PC-9 (cell line): ENCODE measurements around the gene CPNE4. TPM values are rescaled to one million over a fixed set of nuclear protein-coding genes. Genes with fewer than 3 reads are reported as not detected.

Source experiments
- BruUV-seq: library from RNA; stranded (reverse); fragments of 400-500 nt; replicated peaks from 2 replicates; lab custom pipeline; 2021; lab: Mats Ljungman, UMichigan
- CTCF ChIA-PET: fragments of 300-600 bp; sonication (Branson Sonifier 250); formaldehyde crosslinking; loops from one replicate; lab custom pipeline; 2022; ENCODE audit warnings: antibody characterized with exemption; lab: Charles Lee
- POLR2A ChIA-PET: fragments of 300-600 bp; sonication (Branson Sonifier 250); formaldehyde crosslinking; loops from one replicate; lab custom pipeline; 2022; ENCODE audit warnings: antibody characterized with exemption; ENCODE audit not compliant: unreplicated experiment; lab: Charles Lee
- DNase-seq, 2 experiments: peaks; one replicate each; pipeline versions ENCODE4 v3.0.0 to v3.0.0-alpha.2; 2015 to 2022; ENCODE audit warnings: mixed read lengths in 1 of 2
- H2AFZ ChIP-seq: fragments of 200-600 bp; sonication (generic); 2 replicates; pipeline ENCODE4 v1.8.1; 2017; ENCODE audit warnings: antibody characterized with exemption
- H3F3A ChIP-seq: fragments of 200-600 bp; sonication (generic); 2 replicates; pipeline ENCODE4 v1.8.1; 2017; ENCODE audit warnings: antibody characterized with exemption, mild to moderate bottlenecking, low read depth; ENCODE audit not compliant: insufficient read depth
- H3K27ac ChIP-seq: fragments of 200-600 bp; sonication (generic); 2 replicates; pipeline ENCODE4 v1.6.1; 2016; ENCODE audit warnings: mixed run types
- H3K27me3 ChIP-seq: fragments of 200-600 bp; sonication (generic); 2 replicates; pipeline ENCODE4 v1.6.1; 2016; ENCODE audit warnings: low read depth, mixed run types; ENCODE audit not compliant: insufficient read depth
- H3K36me3 ChIP-seq: fragments of 200-600 bp; sonication (generic); 2 replicates; pipeline ENCODE4 v1.6.1; 2016; ENCODE audit warnings: low read depth, mixed run types
- H3K4me1 ChIP-seq: fragments of 200-600 bp; sonication (generic); replicated peaks from 2 replicates; pipeline ENCODE4 v1.6.1; 2016; ENCODE audit warnings: mixed run types; ENCODE audit not compliant: insufficient read depth
- H3K4me2 ChIP-seq: fragments of 200-600 bp; sonication (generic); 2 replicates; pipeline ENCODE4 v1.6.1; 2017; ENCODE audit warnings: mixed run types
- H3K4me3 ChIP-seq: fragments of 200-600 bp; sonication (generic); 2 replicates; pipeline ENCODE4 v1.6.1; 2016; ENCODE audit warnings: mixed run types
- H3K79me2 ChIP-seq: fragments of 200-600 bp; sonication (generic); 2 replicates; pipeline ENCODE4 v1.6.1; 2017; ENCODE audit warnings: low read depth, mixed run types
- H3K9me2 ChIP-seq: fragments of 200-600 bp; sonication (generic); 2 replicates; pipeline ENCODE4 v1.8.1; 2017; ENCODE audit warnings: mild to moderate bottlenecking; ENCODE audit not compliant: insufficient read depth
- H3K9me3 ChIP-seq: fragments of 200-600 bp; sonication (generic); 2 replicates; pipeline ENCODE4 v1.8.1; 2016; ENCODE audit warnings: low read depth; ENCODE audit not compliant: insufficient read depth
- H4K20me1 ChIP-seq: fragments of 200-600 bp; sonication (generic); 2 replicates; pipeline ENCODE4 v1.8.1; 2017; ENCODE audit not compliant: insufficient read depth
- CTCF ChIP-seq: fragments of 200-600 bp; sonication (generic); conservative IDR thresholded peaks from 2 replicates; pipeline ENCODE4 v1.6.1; 2017; ENCODE audit warnings: mixed run types, antibody characterized with exemption, mild to moderate bottlenecking, moderate library complexity
- EZH2 ChIP-seq: fragments of 200-600 bp; sonication (generic); IDR thresholded peaks from 2 replicates; pipeline ENCODE4 v1.8.0; 2017; ENCODE audit warnings: antibody characterized with exemption, low read depth
- intact Hi-C: fragments of 100-400 bp; cut with micrococcal nuclease; formaldehyde crosslinking; loops from one replicate; pipeline ENCODE4 v1.10.0; 2022; ENCODE audit not compliant: unreplicated experiment
- total RNA-seq: library from RNA; stranded (reverse); gene quantifications from 2 replicates; pipeline ENCODE4 v1.2.3, GENCODE V29; 2021

The CPNE4 gene
- total RNA-seq, 1 experiment from 2014 or later, result 0.22 TPM

GRCh38 chr3:131796558-131797198 is 238.1 kb downstream of the CPNE4 start:
- Histone ChIP-seq H3K27me3 (no peaks in the 10 kb centered on the region), H4K20me1 (no peaks in the 10 kb centered on the region), H3K27ac (no peak overlapping the region), H2AFZ (no peak overlapping the region), H3K79me2 (no peaks in the 10 kb centered on the region), H3K9me2 (0 out of 2 replicates have a peak, but pooled peaks cover 5% of the 10 kb centered on the region), H3K9me3 (no peaks in the 10 kb centered on the region), H3K36me3 (no peaks in the 10 kb centered on the region), H3K4me3 (no peak overlapping the region), H3K4me2 (no peak overlapping the region), H3K4me1 (peaks cover 8% of the 10 kb centered on the region), H3F3A (no peaks in the 10 kb centered on the region)
- intact Hi-C loops, result loop anchor here (5.0 kb wide), 1 partner anchor 764 kb away; no protein-coding TSS in a partner anchor
- ChIA-PET POLR2A (interaction anchor here (0.6 kb wide), 1 partner anchor 107 kb away, joined by 5 read pairs; no protein-coding TSS in a partner anchor), CTCF (interaction anchor here (1.4 kb wide), 1 partner anchor 238 kb away, joined by 3 read pairs; the partner anchor contains the start of gene CPNE4)
- no peak for TF ChIP-seq EZH2
- no peak for TF ChIP-seq CTCF
- DNase-seq, result no peak
- no TSS peak for BruUV-seq

- Histone ChIP-seq H3K9me3 (no peaks in the 10 kb centered on the region), H3K27me3 (no peaks in the 10 kb centered on the region), H3K9me2 (0 out of 2 replicates have a peak, but pooled peaks cover 5% of the 10 kb centered on the region), H2AFZ (no peak overlapping the region), H3K36me3 (no peaks in the 10 kb centered on the region), H3K4me1 (peaks cover 8% of the 10 kb centered on the region), H3K4me2 (no peak overlapping the region), H3K79me2 (no peaks in the 10 kb centered on the region), H3F3A (no peaks in the 10 kb centered on the region), H4K20me1 (no peaks in the 10 kb centered on the region), H3K4me3 (no peak overlapping the region), H3K27ac (no peak overlapping the region)
- DNase-seq, result no peak
- BruUV-seq, result no TSS peak
- TF ChIP-seq CTCF (no peak), EZH2 (no peak)
- POLR2A ChIA-PET, result no interaction called here
- CTCF ChIA-PET, result interaction anchor here (1.2 to 1.4 kb wide), 2 partner anchors 12 to 239 kb away, joined by 3 read pairs; partner anchors contain the start of gene CPNE4
- intact Hi-C loops, result loop anchor here (5.0 kb wide), 1 partner anchor 764 kb away; no protein-coding TSS in a partner anchor
Measured at GRCh38 chr3:131796111-131796510, 238.7 kb downstream of the CPNE4 start.

- Histone ChIP-seq H2AFZ (no peak overlapping the region), H3K27me3 (no peaks in the 10 kb centered on the region), H3K4me2 (0 out of 2 replicates have a peak overlapping the region, but pooled peaks have one; percentile 3), H3K79me2 (no peaks in the 10 kb centered on the region), H3K36me3 (no peaks in the 10 kb centered on the region), H3K9me2 (0 out of 2 replicates have a peak, but pooled peaks cover 5% of the 10 kb centered on the region), H3K4me1 (peaks cover 8% of the 10 kb centered on the region), H3F3A (no peaks in the 10 kb centered on the region), H4K20me1 (no peaks in the 10 kb centered on the region), H3K27ac (no peak overlapping the region), H3K9me3 (no peaks in the 10 kb centered on the region), H3K4me3 (no peak overlapping the region)
- BruUV-seq, result no TSS peak
- ChIA-PET CTCF (interaction anchor here (1.2 to 1.4 kb wide), 2 partner anchors 13 to 239 kb away, joined by 3 read pairs; partner anchors contain the start of gene CPNE4), POLR2A (no interaction called here)
- intact Hi-C loops, result loop anchor here (1.0 to 5.0 kb wide), 3 partner anchors 234 to 763 kb away; no protein-coding TSS in a partner anchor
- TF ChIP-seq EZH2 (no peak), CTCF (no peak)
- peak in 1 of 2 experiments; percentile 47 for DNase-seq
Measured at GRCh38 chr3:131795390-131796090, 239.3 kb downstream of the CPNE4 start.
